Measurements from ENCODE around the gene LSM5. TPM values are rescaled to one million over a fixed set of nuclear protein-coding genes. Genes with fewer than 3 reads are reported as not detected.

Gene LSM5
- total and polyA plus RNA-seq, 12 donors: 10.6 to 83.8 (median 44.9) TPM

DNA sequence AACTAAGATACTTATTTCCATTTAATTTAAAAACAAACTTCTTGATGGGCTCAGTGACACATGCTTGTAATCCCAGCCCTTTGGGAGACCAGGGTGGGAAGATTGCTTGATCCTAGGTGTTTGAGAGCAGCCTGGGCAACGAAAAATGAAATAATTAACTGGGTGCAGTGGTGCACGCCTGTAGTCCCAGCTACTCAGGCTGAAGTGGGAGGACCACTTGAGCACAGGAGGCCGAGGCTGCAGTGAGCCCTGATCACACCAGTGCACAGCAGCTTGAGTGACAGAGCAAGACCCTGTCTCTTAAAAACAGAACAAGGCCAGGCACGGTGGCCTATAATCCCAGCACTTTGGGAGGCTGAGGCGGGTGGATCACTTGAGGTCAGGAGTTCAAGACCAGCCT lies 42.5 kb upstream of the LSM5 start:
- Histone ChIP-seq H3K27me3 (no peaks in the 10 kb centered on the region), H3K4me3 (no peak overlapping the region), H3K4me1 (replicated peaks in 1 of 2) (peaks cover 9 to 15% of the 10 kb centered on the region in 2 donors), H3K9me3 (replicated peaks in 1 of 3) (no peaks in the 10 kb centered on the region), H3K36me3 (replicated peaks in 1 of 2) (no peaks in the 10 kb centered on the region), H3K27ac (no peak overlapping the region)
- intact Hi-C loops (cut with DNase I): no loop called here
- no peak for DNase-seq
- 83 to 96% (median 92%) methylated on average over 4 to 5 of the region's 5 CpGs for WGBS, 4 donors
- TF ChIP-seq, protein P1, sequence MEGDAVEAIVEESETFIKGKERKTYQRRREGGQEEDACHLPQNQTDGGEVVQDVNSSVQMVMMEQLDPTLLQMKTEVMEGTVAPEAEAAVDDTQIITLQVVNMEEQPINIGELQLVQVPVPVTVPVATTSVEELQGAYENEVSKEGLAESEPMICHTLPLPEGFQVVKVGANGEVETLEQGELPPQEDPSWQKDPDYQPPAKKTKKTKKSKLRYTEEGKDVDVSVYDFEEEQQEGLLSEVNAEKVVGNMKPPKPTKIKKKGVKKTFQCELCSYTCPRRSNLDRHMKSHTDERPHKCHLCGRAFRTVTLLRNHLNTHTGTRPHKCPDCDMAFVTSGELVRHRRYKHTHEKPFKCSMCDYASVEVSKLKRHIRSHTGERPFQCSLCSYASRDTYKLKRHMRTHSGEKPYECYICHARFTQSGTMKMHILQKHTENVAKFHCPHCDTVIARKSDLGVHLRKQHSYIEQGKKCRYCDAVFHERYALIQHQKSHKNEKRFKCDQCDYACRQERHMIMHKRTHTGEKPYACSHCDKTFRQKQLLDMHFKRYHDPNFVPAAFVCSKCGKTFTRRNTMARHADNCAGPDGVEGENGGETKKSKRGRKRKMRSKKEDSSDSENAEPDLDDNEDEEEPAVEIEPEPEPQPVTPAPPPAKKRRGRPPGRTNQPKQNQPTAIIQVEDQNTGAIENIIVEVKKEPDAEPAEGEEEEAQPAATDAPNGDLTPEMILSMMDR (IDR thresholded peaks at IDR 0.05): no peak
- no peak for TF ChIP-seq POLR2A (IDR thresholded peaks at IDR 0.05)

DNA sequence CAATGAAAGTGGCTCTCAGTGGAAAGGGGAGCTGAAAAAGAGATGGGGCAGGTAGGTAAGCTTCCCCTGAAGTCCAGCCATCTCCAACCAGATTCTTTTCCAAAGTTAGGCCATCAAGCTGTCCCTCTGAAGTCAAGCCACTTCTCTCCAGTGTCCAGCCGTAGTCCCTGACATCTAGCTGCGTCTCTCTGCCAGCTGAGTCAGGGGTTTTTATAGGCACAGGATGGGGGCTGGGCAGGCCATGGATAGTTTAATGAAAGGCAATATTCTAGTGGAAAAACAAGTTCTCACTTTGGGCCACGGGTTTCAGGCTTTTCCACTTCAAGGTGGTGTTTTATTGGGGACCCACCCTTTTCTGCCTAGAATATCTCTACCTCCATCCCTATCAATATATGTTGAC lies 41.9 kb upstream of the LSM5 start:
- H3K36me3 ChIP-seq (replicated peaks in 1 of 2): no peaks in the 10 kb centered on the region
- no peak for TF ChIP-seq POLR2A (IDR thresholded peaks at IDR 0.05)
- TF ChIP-seq, protein P1 (IDR thresholded peaks at IDR 0.05): no peak
- WGBS, 4 donors: 79 to 87% (median 83%) methylated on average over 3 of the region's 3 CpGs
- H3K27me3 ChIP-seq: no peaks in the 10 kb centered on the region
- H3K9me3 ChIP-seq (replicated peaks in 1 of 3): no peaks in the 10 kb centered on the region
- DNase-seq: no peak
- H3K27ac ChIP-seq: no peak overlapping the region
- no peak overlapping the region for H3K4me3 ChIP-seq
- intact Hi-C loops (cut with DNase I): no loop called here
- H3K4me1 ChIP-seq (replicated peaks in 1 of 2): peaks cover 9 to 15% of the 10 kb centered on the region in 2 donors

DNA sequence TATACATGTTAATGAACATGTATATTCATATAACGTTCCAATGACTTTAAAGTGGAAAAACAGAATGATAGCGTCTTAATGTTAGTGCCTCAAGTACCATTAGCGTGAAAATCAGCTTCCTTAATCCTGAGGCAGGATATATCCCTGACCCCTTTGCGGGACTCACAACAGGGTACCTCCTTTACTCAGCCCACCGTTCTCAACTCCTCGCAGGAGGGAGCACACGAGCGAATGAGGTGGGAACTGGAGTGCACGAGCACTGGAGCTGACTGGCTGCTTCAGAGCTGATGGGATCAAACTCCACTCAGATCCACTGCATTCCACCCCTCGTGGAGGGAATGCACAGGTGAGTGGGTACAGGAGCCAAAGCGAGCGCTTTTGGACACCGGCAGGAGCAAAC lies 41.2 kb upstream of the LSM5 start:
- H3K4me3 ChIP-seq: no peak overlapping the region
- intact Hi-C loops (cut with DNase I): no loop called here
- WGBS, 4 donors: 93 to 97% (median 95%) methylated on average over 13 of the region's 13 CpGs
- no peaks in the 10 kb centered on the region for H3K36me3 ChIP-seq (replicated peaks in 1 of 2)
- no peak overlapping the region for H3K27ac ChIP-seq
- no peaks in the 10 kb centered on the region for H3K27me3 ChIP-seq
- H3K9me3 ChIP-seq (replicated peaks in 1 of 3): no peaks in the 10 kb centered on the region
- DNase-seq: no peak
- no peak for TF ChIP-seq POLR2A (IDR thresholded peaks at IDR 0.05)
- TF ChIP-seq, protein P1 (IDR thresholded peaks at IDR 0.05): no peak
- peaks cover 9% of the 10 kb centered on the region in 2 donors for H3K4me1 ChIP-seq (replicated peaks in 1 of 2)

DNA sequence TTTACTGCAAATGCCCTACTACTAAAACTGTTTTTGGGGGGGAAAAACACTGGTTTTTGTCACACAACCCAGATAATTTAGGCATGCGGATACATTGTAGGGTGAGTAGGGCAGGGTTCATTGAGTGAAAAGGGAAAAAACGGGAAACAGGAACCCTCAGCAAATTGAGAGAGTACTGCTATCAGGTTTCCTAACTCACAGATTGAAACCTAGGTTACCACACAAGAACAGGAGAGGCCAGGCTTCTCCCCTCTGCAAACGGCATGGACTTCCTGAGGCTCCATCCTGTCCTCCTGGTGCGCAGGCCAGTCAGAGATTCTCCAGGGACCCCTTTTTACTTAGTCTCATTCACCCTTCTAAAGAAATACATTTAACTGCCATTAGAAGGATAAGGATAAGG lies 35.7 kb upstream of the LSM5 start:
- Histone ChIP-seq H3K9me3 (replicated peaks in 1 of 3) (no peaks in the 10 kb centered on the region), H3K27ac (no peak overlapping the region), H3K27me3 (no peaks in the 10 kb centered on the region), H3K4me1 (replicated peaks in 1 of 2) (peaks cover 3 to 7% of the 10 kb centered on the region in 2 donors), H3K4me3 (no peak overlapping the region), H3K36me3 (replicated peaks in 1 of 2) (no peaks in the 10 kb centered on the region)
- WGBS, 4 donors: 86 to 91% (median 89%) methylated on average over 4 of the region's 4 CpGs
- no peak for DNase-seq
- intact Hi-C loops (cut with DNase I): no loop called here
- no peak for TF ChIP-seq POLR2A (IDR thresholded peaks at IDR 0.05)
- TF ChIP-seq, protein P1 (IDR thresholded peaks at IDR 0.05): no peak
